Transverse colon (tissue), 4 donors: ENCODE measurements around the gene DUSP18. TPM values are rescaled to one million over a fixed set of nuclear protein-coding genes. Genes with fewer than 3 reads are reported as not detected.

Experiments
- DNase-seq: peaks from one replicate; pipeline ENCODE4 v3.0.0-alpha.2; 2019
- H3K27ac ChIP-seq, 4 donors: fragments of 200-600 bp; sonication (generic); 2 replicates each; pipeline ENCODE4 v1.5.1; 2016 to 2018; ENCODE audit warnings: inconsistent platforms in 4 of 4
- H3K27me3 ChIP-seq: fragments of 200-600 bp; sonication (generic); 2 replicates; pipeline ENCODE4 v1.5.1; 2017; ENCODE audit warnings: inconsistent platforms
- H3K36me3 ChIP-seq, 4 donors: fragments of 200-600 bp; sonication (generic); 2 replicates each; pipeline ENCODE4 v1.5.1; 2017 to 2019; ENCODE audit warnings: inconsistent platforms in 4 of 4
- H3K4me1 ChIP-seq, 4 donors: fragments of 200-600 bp; sonication (generic); 2 replicates each; pipeline ENCODE4 v1.5.1; 2017 to 2020; ENCODE audit warnings: inconsistent platforms in 4 of 4
- H3K4me3 ChIP-seq, 4 donors: fragments of 200-600 bp; sonication (generic); 1 replicate in 1 of 4; 2 replicates in 3 of 4; pipeline versions ENCODE4 v1.5.1 to v1.6.1; 2017 to 2019; ENCODE audit warnings: inconsistent platforms in 4 of 4
- H3K9me3 ChIP-seq, 2 donors: fragments of 200-600 bp; sonication (generic); 2 replicates each; pipeline ENCODE4 v1.5.1; 2017 to 2019; ENCODE audit warnings: inconsistent platforms in 2 of 2
- CTCF ChIP-seq, 5 experiments: fragments of 200-600 bp in 3 of 5; fragments of 450-650 bp in 2 of 5; sonication (generic) in 3 of 5; IDR thresholded peaks; 1 replicate in 2 of 5; 2 replicates in 3 of 5; pipeline ENCODE4 v1.5.1; 2016 to 2017; ENCODE audit warnings: antibody characterized with exemption in 5 of 5, inconsistent platforms in 3 of 5, mild to moderate bottlenecking in 2 of 5, moderate library complexity in 1 of 5
- EP300 ChIP-seq: sonication (generic); formaldehyde crosslinking; IDR thresholded peaks from one replicate; pipeline ENCODE4 v1.6.1; 2017; ENCODE audit warnings: antibody characterized with exemption, low read depth
- POLR2A ChIP-seq: fragments of 450-650 bp; IDR thresholded peaks from one replicate; pipeline ENCODE4 v1.6.1; 2016; ENCODE audit warnings: antibody characterized with exemption, mild to moderate bottlenecking, moderate library complexity
- POLR2AphosphoS5 ChIP-seq, 3 donors: sonication (generic); formaldehyde crosslinking; IDR thresholded peaks; one replicate each; pipeline ENCODE4 v1.6.1; 2016; ENCODE audit warnings: antibody characterized with exemption in 3 of 3
- WGBS, 2 donors: methylation state at CpG; one replicate each; pipeline ENCODE4 v1.1.5; 2018; ENCODE audit warnings: low coverage in 1 of 2; 5-methylcytosine and 5-hydroxymethylcytosine counted together
- in situ Hi-C, 4 donors: fragments of 200-750 bp; cut with MboI; loops; one replicate each; pipeline versions ENCODE4 v1.15.0 to v1.15.1; 2017; ENCODE audit warnings: low sequenced_read_pairs in 3 of 4, low pct_ligation_motif_present in 1 of 4, low pct_unique_long_range_greater_than_20kb in 1 of 4
- intact Hi-C: fragments of 100-400 bp; cut with DNase I; formaldehyde crosslinking; loops from one replicate; pipeline ENCODE4 v1.15.1; 2023; ENCODE audit warnings: low total_unique reads
- total RNA-seq, 4 donors: library from RNA; depleted of rRNA; stranded (reverse); fragments of >200 nt; gene quantifications; one replicate each; pipeline ENCODE4 v1.1.0, GENCODE V29; 2016

DUSP18 gene
- total RNA-seq, 4 donors from 2014 or later: 13.7 to 38.2 (median 29.8) TPM

GRCh38 chr22:30668386-30668710 lies 673 bp upstream of the DUSP18 start:
- in situ Hi-C loops: no loop called here
- DNase-seq: no peak
- TF ChIP-seq POLR2A (no peak), CTCF (IDR thresholded peaks at IDR 0.05) (no peak), EP300 (no peak), POLR2AphosphoS5 (IDR thresholded peaks at IDR 0.05) (no peak)

GRCh38 chr22:30667107-30667493 lies 575 bp downstream of the DUSP18 start:
- Histone ChIP-seq H3K36me3 (peaks cover 0 to 7% (median 0%) of the 10 kb centered on the region in 4 donors), H3K27ac (peak overlapping the region; percentile 83 to 92 (median 88)), H3K27me3 (no peaks in the 10 kb centered on the region), H3K4me3 (peak overlapping the region; percentile 49 to 71 (median 54)), H3K9me3 (no peaks in the 10 kb centered on the region), H3K4me1 (peaks cover 4 to 36% (median 29%) of the 10 kb centered on the region in 4 donors)
- DNase-seq: peak; percentile 76
- in situ Hi-C loops (no loop called here), intact Hi-C loops (no loop called here)
- 1 to 2% methylated on average over 13 to 18 of the region's 18 CpGs for WGBS, 2 donors
- TF ChIP-seq EP300 (no peak), POLR2A (peak; percentile 51), POLR2AphosphoS5 (IDR thresholded peaks at IDR 0.05) (peak; percentile 46 to 73 (median 72)), CTCF (IDR thresholded peaks at IDR 0.05) (no peak)

More at GRCh38 chr22:30668386-30668710, 673 bp upstream of the DUSP18 start:
- H3K36me3 ChIP-seq: no peaks in the 10 kb centered on the region
- 20 to 37% methylated on average over 4 to 10 of the region's 10 CpGs for WGBS, 2 donors
- H3K4me3 ChIP-seq: peak overlapping the region; percentile 49 to 71 (median 54)
- no peaks in the 10 kb centered on the region for H3K9me3 ChIP-seq
- H3K27me3 ChIP-seq: no peaks in the 10 kb centered on the region
- H3K27ac ChIP-seq: peak overlapping the region; percentile 83 to 92 (median 88)
- intact Hi-C loops: no loop called here
- peaks cover 4 to 36% (median 29%) of the 10 kb centered on the region in 4 donors for H3K4me1 ChIP-seq

GRCh38 chr22:30665786-30666185 lies 1.9 kb downstream of the DUSP18 start:
- WGBS, 2 donors: 54 to 61% methylated on average over 4 of the region's 4 CpGs
- H3K27me3 ChIP-seq: no peaks in the 10 kb centered on the region
- H3K36me3 ChIP-seq: peaks cover 0 to 7% (median 0%) of the 10 kb centered on the region in 4 donors
- peak overlapping the region; percentile 83 to 92 (median 88) for H3K27ac ChIP-seq
- peak; percentile 54 for DNase-seq
- intact Hi-C loops: no loop called here
- H3K4me3 ChIP-seq: peak overlapping the region in 1 of 4 donors; percentile 57
- H3K9me3 ChIP-seq: no peaks in the 10 kb centered on the region
- in situ Hi-C loops: no loop called here
- TF ChIP-seq CTCF (IDR thresholded peaks at IDR 0.05) (no peak), POLR2AphosphoS5 (IDR thresholded peaks at IDR 0.05) (peak in 1 of 3 donors; percentile 26)
- peaks cover 4 to 36% (median 29%) of the 10 kb centered on the region in 4 donors for H3K4me1 ChIP-seq

GRCh38 chr22:30665266-30665665 lies 2.4 kb downstream of the DUSP18 start:
- intact Hi-C loops: no loop called here
- DNase-seq: peak; percentile 50
- in situ Hi-C loops: no loop called here
- peaks cover 0 to 7% (median 0%) of the 10 kb centered on the region in 4 donors for H3K36me3 ChIP-seq
- TF ChIP-seq CTCF (IDR thresholded peaks at IDR 0.05): no peak
- TF ChIP-seq EP300: no peak
- no peak for TF ChIP-seq POLR2A
- no peak for TF ChIP-seq POLR2AphosphoS5 (IDR thresholded peaks at IDR 0.05)
- peak overlapping the region; percentile 83 to 92 (median 88) for H3K27ac ChIP-seq
- WGBS, 2 donors: 47 to 50% methylated on average over 1 to 2 of the region's 2 CpGs
- no peaks in the 10 kb centered on the region for H3K27me3 ChIP-seq
- H3K9me3 ChIP-seq: no peaks in the 10 kb centered on the region
- peaks cover 4 to 36% (median 29%) of the 10 kb centered on the region in 4 donors for H3K4me1 ChIP-seq
- no peak overlapping the region for H3K4me3 ChIP-seq
